PC-9 (cell line): ENCODE data around the gene ZNF485. TPM values are rescaled to one million over a fixed set of nuclear protein-coding genes. Genes with fewer than 3 reads are reported as not detected.
"Not testable (repeated sequence)": the region's sequence is repeated elsewhere in the genome, so short reads cannot be mapped to it uniquely, and the experiment has no call there.

ENCODE experiments used
- BruUV-seq: library from RNA; stranded (reverse); fragments of 400-500 nt; replicated peaks from 2 replicates; lab custom pipeline; 2021; lab: Mats Ljungman, UMichigan
- CTCF ChIA-PET: fragments of 300-600 bp; sonication (Branson Sonifier 250); formaldehyde crosslinking; loops from one replicate; lab custom pipeline; 2022; ENCODE audit warnings: antibody characterized with exemption; lab: Charles Lee
- POLR2A ChIA-PET: fragments of 300-600 bp; sonication (Branson Sonifier 250); formaldehyde crosslinking; loops from one replicate; lab custom pipeline; 2022; ENCODE audit warnings: antibody characterized with exemption; ENCODE audit not compliant: unreplicated experiment; lab: Charles Lee
- DNase-seq, 2 experiments: peaks; one replicate each; pipeline versions ENCODE4 v3.0.0 to v3.0.0-alpha.2; 2015 to 2022; ENCODE audit warnings: mixed read lengths in 1 of 2
- H2AFZ ChIP-seq: fragments of 200-600 bp; sonication (generic); 2 replicates; pipeline ENCODE4 v1.8.1; 2017; ENCODE audit warnings: antibody characterized with exemption
- H3F3A ChIP-seq: fragments of 200-600 bp; sonication (generic); 2 replicates; pipeline ENCODE4 v1.8.1; 2017; ENCODE audit warnings: antibody characterized with exemption, mild to moderate bottlenecking, low read depth; ENCODE audit not compliant: insufficient read depth
- H3K27ac ChIP-seq: fragments of 200-600 bp; sonication (generic); 2 replicates; pipeline ENCODE4 v1.6.1; 2016; ENCODE audit warnings: mixed run types
- H3K27me3 ChIP-seq: fragments of 200-600 bp; sonication (generic); 2 replicates; pipeline ENCODE4 v1.6.1; 2016; ENCODE audit warnings: low read depth, mixed run types; ENCODE audit not compliant: insufficient read depth
- H3K36me3 ChIP-seq: fragments of 200-600 bp; sonication (generic); 2 replicates; pipeline ENCODE4 v1.6.1; 2016; ENCODE audit warnings: low read depth, mixed run types
- H3K4me1 ChIP-seq: fragments of 200-600 bp; sonication (generic); replicated peaks from 2 replicates; pipeline ENCODE4 v1.6.1; 2016; ENCODE audit warnings: mixed run types; ENCODE audit not compliant: insufficient read depth
- H3K4me2 ChIP-seq: fragments of 200-600 bp; sonication (generic); 2 replicates; pipeline ENCODE4 v1.6.1; 2017; ENCODE audit warnings: mixed run types
- H3K4me3 ChIP-seq: fragments of 200-600 bp; sonication (generic); 2 replicates; pipeline ENCODE4 v1.6.1; 2016; ENCODE audit warnings: mixed run types
- H3K79me2 ChIP-seq: fragments of 200-600 bp; sonication (generic); 2 replicates; pipeline ENCODE4 v1.6.1; 2017; ENCODE audit warnings: low read depth, mixed run types
- H3K9me2 ChIP-seq: fragments of 200-600 bp; sonication (generic); 2 replicates; pipeline ENCODE4 v1.8.1; 2017; ENCODE audit warnings: mild to moderate bottlenecking; ENCODE audit not compliant: insufficient read depth
- H3K9me3 ChIP-seq: fragments of 200-600 bp; sonication (generic); 2 replicates; pipeline ENCODE4 v1.8.1; 2016; ENCODE audit warnings: low read depth; ENCODE audit not compliant: insufficient read depth
- H4K20me1 ChIP-seq: fragments of 200-600 bp; sonication (generic); 2 replicates; pipeline ENCODE4 v1.8.1; 2017; ENCODE audit not compliant: insufficient read depth
- EZH2 ChIP-seq: fragments of 200-600 bp; sonication (generic); IDR thresholded peaks from 2 replicates; pipeline ENCODE4 v1.8.0; 2017; ENCODE audit warnings: antibody characterized with exemption, low read depth
- intact Hi-C: fragments of 100-400 bp; cut with micrococcal nuclease; formaldehyde crosslinking; loops from one replicate; pipeline ENCODE4 v1.10.0; 2022; ENCODE audit not compliant: unreplicated experiment
- total RNA-seq: library from RNA; stranded (reverse); gene quantifications from 2 replicates; pipeline ENCODE4 v1.2.3, GENCODE V29; 2021
- TF ChIP-seq, protein P1 (sequence below): fragments of 200-600 bp; sonication (generic); conservative IDR thresholded peaks from 2 replicates; pipeline ENCODE4 v1.6.1; 2017; ENCODE audit warnings: mixed run types, antibody characterized with exemption, mild to moderate bottlenecking, moderate library complexity

The ZNF485 gene
- total RNA-seq, 1 experiment from 2014 or later, result 2.1 TPM

DNA sequence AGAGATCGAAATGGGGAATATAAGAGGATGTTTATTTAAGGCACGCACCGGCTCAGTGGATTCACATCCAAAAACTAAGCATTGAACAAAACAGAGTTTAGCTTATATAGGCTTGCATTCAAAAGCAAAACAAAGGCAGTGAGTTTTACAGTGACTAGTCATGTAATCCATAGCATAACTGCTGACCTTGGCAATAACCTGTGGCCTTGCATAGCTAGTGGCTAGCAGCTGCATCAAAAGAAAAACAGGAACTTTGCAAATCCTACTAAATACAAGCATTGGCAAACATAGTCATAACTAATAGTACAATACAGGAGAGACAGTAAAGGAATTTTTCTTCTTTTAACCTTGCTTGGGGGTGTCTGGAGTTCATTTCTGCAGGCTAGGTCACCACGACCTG lies 9.7 kb upstream of the ZNF485 start:
- no TSS peak for BruUV-seq
- Histone ChIP-seq H3K4me3 (no peak overlapping the region), H3K9me3 (no peaks in the 10 kb centered on the region), H4K20me1 (no peaks in the 10 kb centered on the region), H3K4me1 (no peaks in the 10 kb centered on the region), H3K27me3 (peaks cover 46% of the 10 kb centered on the region), H2AFZ (no peak overlapping the region), H3K4me2 (no peak overlapping the region), H3K79me2 (no peaks in the 10 kb centered on the region), H3K9me2 (no peaks in the 10 kb centered on the region), H3F3A (no peaks in the 10 kb centered on the region), H3K36me3 (no peaks in the 10 kb centered on the region), H3K27ac (no peak overlapping the region)
- POLR2A ChIA-PET, result no interaction called here
- CTCF ChIA-PET, result no interaction called here
- DNase-seq, result no peak
- intact Hi-C loops, result no loop called here
- no peak for TF ChIP-seq EZH2
- TF ChIP-seq, protein P1, sequence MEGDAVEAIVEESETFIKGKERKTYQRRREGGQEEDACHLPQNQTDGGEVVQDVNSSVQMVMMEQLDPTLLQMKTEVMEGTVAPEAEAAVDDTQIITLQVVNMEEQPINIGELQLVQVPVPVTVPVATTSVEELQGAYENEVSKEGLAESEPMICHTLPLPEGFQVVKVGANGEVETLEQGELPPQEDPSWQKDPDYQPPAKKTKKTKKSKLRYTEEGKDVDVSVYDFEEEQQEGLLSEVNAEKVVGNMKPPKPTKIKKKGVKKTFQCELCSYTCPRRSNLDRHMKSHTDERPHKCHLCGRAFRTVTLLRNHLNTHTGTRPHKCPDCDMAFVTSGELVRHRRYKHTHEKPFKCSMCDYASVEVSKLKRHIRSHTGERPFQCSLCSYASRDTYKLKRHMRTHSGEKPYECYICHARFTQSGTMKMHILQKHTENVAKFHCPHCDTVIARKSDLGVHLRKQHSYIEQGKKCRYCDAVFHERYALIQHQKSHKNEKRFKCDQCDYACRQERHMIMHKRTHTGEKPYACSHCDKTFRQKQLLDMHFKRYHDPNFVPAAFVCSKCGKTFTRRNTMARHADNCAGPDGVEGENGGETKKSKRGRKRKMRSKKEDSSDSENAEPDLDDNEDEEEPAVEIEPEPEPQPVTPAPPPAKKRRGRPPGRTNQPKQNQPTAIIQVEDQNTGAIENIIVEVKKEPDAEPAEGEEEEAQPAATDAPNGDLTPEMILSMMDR, result no peak

DNA sequence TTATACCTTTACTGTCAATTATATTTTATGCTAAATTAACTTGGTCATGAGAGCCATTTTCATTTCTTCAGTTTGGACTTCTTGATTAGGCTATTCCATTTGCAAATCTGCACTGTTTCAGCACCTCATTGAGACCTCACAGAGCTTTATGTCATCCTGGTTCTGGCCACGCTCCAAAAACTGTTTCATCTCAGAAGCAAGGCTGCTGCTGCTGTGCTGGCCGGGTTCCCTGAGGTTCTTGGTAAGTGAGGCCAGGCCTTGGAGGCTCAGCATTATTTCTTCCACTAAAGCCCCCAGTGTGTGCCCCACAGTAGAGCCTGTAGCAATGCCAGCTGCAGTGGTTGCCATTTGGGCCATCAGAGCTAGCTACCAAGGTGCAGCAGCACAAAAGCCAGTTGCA lies 7.8 kb upstream of the ZNF485 start:
- Histone ChIP-seq H3K27ac (no peak overlapping the region), H3K9me2 (no peaks in the 10 kb centered on the region), H3K36me3 (no peaks in the 10 kb centered on the region), H3K4me2 (no peak overlapping the region), H3K27me3 (peaks cover 42% of the 10 kb centered on the region), H3K79me2 (no peaks in the 10 kb centered on the region), H4K20me1 (no peaks in the 10 kb centered on the region), H3K4me3 (no peak overlapping the region), H3F3A (no peaks in the 10 kb centered on the region), H2AFZ (no peak overlapping the region), H3K4me1 (no peaks in the 10 kb centered on the region), H3K9me3 (no peaks in the 10 kb centered on the region)
- no peak for DNase-seq
- intact Hi-C loops, result no loop called here
- ChIA-PET CTCF (no interaction called here), POLR2A (no interaction called here)
- no TSS peak for BruUV-seq
- TF ChIP-seq, protein P1, result no peak
- no peak for TF ChIP-seq EZH2

DNA sequence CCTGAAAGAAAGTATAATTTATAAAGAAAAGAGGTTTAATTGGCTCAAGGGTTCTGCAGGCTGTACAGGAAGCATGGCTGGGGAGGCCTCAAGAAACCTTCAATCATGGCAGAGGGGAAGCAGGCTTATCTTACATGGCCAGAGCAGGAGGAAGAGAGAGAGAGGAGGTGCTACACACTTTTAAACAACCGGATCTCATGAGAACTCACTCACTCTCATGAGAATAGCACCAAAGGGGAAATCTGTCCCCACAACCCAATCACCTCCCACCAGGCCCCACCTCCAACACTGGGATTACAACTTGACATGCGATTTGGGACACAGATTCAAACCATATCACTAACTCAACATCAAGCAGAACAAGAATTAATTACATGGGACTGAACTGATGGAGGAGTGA lies 6.9 kb upstream of the ZNF485 start:
- no TSS peak for BruUV-seq
- CTCF ChIA-PET, result no interaction called here
- no peak for DNase-seq
- no peaks in the 10 kb centered on the region for H3F3A ChIP-seq
- no peak overlapping the region for H2AFZ ChIP-seq
- no peak overlapping the region for H3K4me2 ChIP-seq
- peaks cover 35% of the 10 kb centered on the region for H3K27me3 ChIP-seq
- no peaks in the 10 kb centered on the region for H3K36me3 ChIP-seq
- H3K4me3 ChIP-seq, result no peak overlapping the region
- no peaks in the 10 kb centered on the region for H3K4me1 ChIP-seq
- H3K9me3 ChIP-seq, result no peaks in the 10 kb centered on the region
- intact Hi-C loops, result no loop called here
- H3K79me2 ChIP-seq, result no peaks in the 10 kb centered on the region
- no peaks in the 10 kb centered on the region for H4K20me1 ChIP-seq
- POLR2A ChIA-PET, result no interaction called here
- H3K9me2 ChIP-seq, result no peaks in the 10 kb centered on the region
- no peak overlapping the region for H3K27ac ChIP-seq
- TF ChIP-seq EZH2, result no peak
- TF ChIP-seq, protein P1, result no peak

DNA sequence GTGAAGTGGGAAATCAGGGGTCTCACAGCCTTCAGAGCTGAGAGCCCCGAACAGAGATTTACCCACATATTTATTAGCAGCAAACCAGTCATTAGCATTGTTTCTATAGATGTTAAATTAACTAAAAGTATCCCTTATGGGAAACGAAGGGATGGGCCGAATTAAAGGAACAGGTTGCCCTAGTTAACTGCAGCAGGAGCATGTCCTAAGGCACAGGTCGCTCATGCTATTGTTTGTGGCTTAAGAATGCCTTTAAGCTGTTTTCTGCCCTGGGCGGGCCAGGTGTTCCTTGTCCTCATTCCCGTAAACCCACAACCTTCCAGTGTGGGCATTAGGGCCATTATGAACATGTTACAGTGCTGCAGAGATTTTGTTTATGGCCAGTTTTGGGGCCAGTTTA lies 4.7 kb upstream of the ZNF485 start:
- peaks cover 32% of the 10 kb centered on the region for H3K27me3 ChIP-seq
- CTCF ChIA-PET, H4K20me1 ChIP-seq, H3K4me3 ChIP-seq, intact Hi-C loops, H3K4me2 ChIP-seq, H3K79me2 ChIP-seq, H3K9me3 ChIP-seq, H3K36me3 ChIP-seq, H2AFZ ChIP-seq, H3K4me1 ChIP-seq, H3K9me2 ChIP-seq, H3F3A ChIP-seq, H3K27ac ChIP-seq, POLR2A ChIA-PET, BruUV-seq, DNase-seq: not testable (repeated sequence)
